ENCODE measurements around the gene ELK4.

The ELK4 gene

GRCh38 chr1:205665201-205666045 is 33.6 kb upstream of the ELK4 start:
- POLR2A ChIA-PET (ENCODE audit: low non-redundant PET): interaction anchor here (0.5 kb wide), 1 partner anchor 56 kb away, joined by 3 read pairs; no protein-coding TSS in a partner anchor
- CTCF ChIA-PET: interaction anchor here (0.6 to 12.4 kb wide), 3 partner anchors 49 to 180 kb away, joined by 4 to 472 read pairs (median 5); no protein-coding TSS in a partner anchor
- no peak overlapping the region for H3K27ac ChIP-seq
- TF ChIP-seq CTCF (conservative IDR thresholded peaks at IDR 0.05; ENCODE audit: low read depth): no peak
- DNase-seq (ENCODE audit: low spot score): no peak

- peak; percentile 76 for DNase-seq (ENCODE audit: low spot score)
- ChIA-PET CTCF (interaction anchor here (0.6 to 12.4 kb wide), 5 partner anchors 18 to 179 kb away, joined by 3 to 472 read pairs (median 4); no protein-coding TSS in a partner anchor), POLR2A (ENCODE audit: low non-redundant PET) (interaction anchor here (0.5 kb wide), 1 partner anchor 57 kb away, joined by 3 read pairs; no protein-coding TSS in a partner anchor)
- H3K27ac ChIP-seq: peak overlapping the region; percentile 35; the same call in 1 of the 2 replicates
- no peak for TF ChIP-seq CTCF (conservative IDR thresholded peaks at IDR 0.05; ENCODE audit: low read depth)
Observed at GRCh38 chr1:205664399-205665017, 32.7 kb upstream of the ELK4 start.

GRCh38 chr1:205663286-205663936 is 31.6 kb upstream of the ELK4 start:
- DNase-seq (ENCODE audit: low spot score): no peak
- ChIA-PET POLR2A (ENCODE audit: low non-redundant PET) (no interaction called here), CTCF (interaction anchor here (0.6 to 12.4 kb wide), 7 partner anchors 18 to 245 kb away, joined by 3 to 472 read pairs (median 3); no protein-coding TSS in a partner anchor)
- no peak for TF ChIP-seq CTCF (conservative IDR thresholded peaks at IDR 0.05; ENCODE audit: low read depth)
- no peak overlapping the region for H3K27ac ChIP-seq

GRCh38 chr1:205662791-205663190 is 31.0 kb upstream of the ELK4 start:
- POLR2A ChIA-PET (ENCODE audit: low non-redundant PET): no interaction called here

GRCh38 chr1:205662135-205662738 is 30.4 kb upstream of the ELK4 start:
- no peak for TF ChIP-seq CTCF (conservative IDR thresholded peaks at IDR 0.05; ENCODE audit: low read depth)
- H3K27ac ChIP-seq: no peak overlapping the region
- ChIA-PET POLR2A (ENCODE audit: low non-redundant PET) (no interaction called here), CTCF (interaction anchor here (0.7 to 12.4 kb wide), 7 partner anchors 22 to 592 kb away, joined by 3 to 472 read pairs (median 4); no protein-coding TSS in a partner anchor)
- DNase-seq (ENCODE audit: low spot score): no peak

More at GRCh38 chr1:205662791-205663190, 31.0 kb upstream of the ELK4 start:
- CTCF ChIA-PET: interaction anchor here (0.6 to 12.4 kb wide), 9 partner anchors 19 to 592 kb away, joined by 3 to 472 read pairs (median 4); no protein-coding TSS in a partner anchor
- TF ChIP-seq CTCF (conservative IDR thresholded peaks at IDR 0.05; ENCODE audit: low read depth): no peak
- DNase-seq (ENCODE audit: low spot score): no peak
- no peak overlapping the region for H3K27ac ChIP-seq
